Caco-2 (cell line): Measurements from ENCODE around the gene ITPR1. TPM values are rescaled to one million over a fixed set of nuclear protein-coding genes. Genes with fewer than 3 reads are reported as not detected.

Source experiments
- BruUV-seq: library from RNA; stranded (reverse); fragments of 400-500 nt; replicated peaks from 2 replicates; lab custom pipeline; 2021; lab: Mats Ljungman, UMichigan
- CTCF ChIA-PET: fragments of 300-600 bp; sonication (Branson Sonifier 250); formaldehyde crosslinking; loops from one replicate; lab custom pipeline; 2022; ENCODE audit warnings: antibody characterized with exemption; lab: Charles Lee
- POLR2A ChIA-PET: fragments of 300-600 bp; sonication (Branson Sonifier 250); formaldehyde crosslinking; loops from one replicate; lab custom pipeline; 2022; ENCODE audit warnings: antibody characterized with exemption; lab: Charles Lee
- DNase-seq, 2 experiments: peaks; one replicate each; pipeline versions ENCODE4 v3.0.0 to v3.0.0-alpha.2; 2020 to 2022
- H3K27me3 ChIP-seq: replicated peaks from 2 replicates; pipeline ENCODE4 v1.6.0; 2011; ENCODE audit warnings: low read length; ENCODE audit not compliant: control insufficient read depth, insufficient read depth
- H3K36me3 ChIP-seq: 2 replicates; pipeline ENCODE4 v1.5.1; 2011; ENCODE audit warnings: low read length; ENCODE audit not compliant: control insufficient read depth, insufficient read depth
- H3K4me1 ChIP-seq: fragments of 250-450 bp; sonication (Bioruptor Pico); 2 replicates; pipeline ENCODE4 v1.5.1; 2020; ENCODE audit warnings: mild to moderate bottlenecking
- H3K4me3 ChIP-seq: 2 replicates; pipeline ENCODE4 v1.5.1; 2011; ENCODE audit warnings: low read depth, mild to moderate bottlenecking, control low read depth, low read length
- H3K9me3 ChIP-seq: fragments of 250-450 bp; sonication (Bioruptor Pico); 2 replicates; pipeline ENCODE4 v1.5.1; 2020; ENCODE audit warnings: mild to moderate bottlenecking, moderate library complexity
- H3K27ac Mint-ChIP-seq: one replicate; pipeline ENCODE4 v1.8.0; 2022; ENCODE audit warnings: mixed read lengths; ENCODE audit not compliant: unreplicated experiment
- H3K27me3 Mint-ChIP-seq: one replicate; pipeline ENCODE4 v1.8.0; 2022; ENCODE audit warnings: mixed read lengths; ENCODE audit not compliant: insufficient read depth, unreplicated experiment
- H3K36me3 Mint-ChIP-seq: one replicate; pipeline ENCODE4 v1.8.0; 2022; ENCODE audit warnings: mild to moderate bottlenecking, mixed read lengths; ENCODE audit not compliant: insufficient read depth, unreplicated experiment
- H3K4me1 Mint-ChIP-seq: one replicate; pipeline ENCODE4 v1.8.0; 2022; ENCODE audit warnings: low read depth, mixed read lengths; ENCODE audit not compliant: unreplicated experiment
- H3K4me3 Mint-ChIP-seq: one replicate; pipeline ENCODE4 v1.8.0; 2022; ENCODE audit warnings: mild to moderate bottlenecking, moderate library complexity, mixed read lengths; ENCODE audit not compliant: unreplicated experiment
- H3K9me3 Mint-ChIP-seq: one replicate; pipeline ENCODE4 v1.8.0; 2022; ENCODE audit warnings: mixed read lengths; ENCODE audit not compliant: unreplicated experiment
- intact Hi-C: fragments of 100-400 bp; cut with micrococcal nuclease; formaldehyde crosslinking; loops from one replicate; pipeline ENCODE4 v1.10.0; 2022; ENCODE audit not compliant: unreplicated experiment
- total RNA-seq: library from RNA; stranded (reverse); gene quantifications from 2 replicates; pipeline ENCODE4 v1.2.3, GENCODE V29; 2022
- TF ChIP-seq, protein P1 (sequence below), 2 experiments: fragments of 200-600 bp in 1 of 2; IDR thresholded peaks; 1 replicate in 1 of 2; 2 replicates in 1 of 2; pipeline versions ENCODE4 v1.5.1 to v1.8.0; 2011 to 2022; ENCODE audit warnings: antibody characterized with exemption in 1 of 2, control low read depth in 1 of 2, inconsistent platforms in 1 of 2, low read depth in 1 of 2, low read length in 1 of 2, mild to moderate bottlenecking in 1 of 2, moderate library complexity in 1 of 2; ENCODE audit not compliant: insufficient read depth in 1 of 2, severe bottlenecking in 1 of 2, unreplicated experiment in 1 of 2

The ITPR1 gene
- total RNA-seq, 1 experiment from 2014 or later: 10.4 TPM

- H3K27me3 Mint-ChIP-seq: no peaks in the 10 kb centered on the region
- CTCF ChIA-PET: no interaction called here
Measured at GRCh38 chr3:4522947-4523346, 29.8 kb downstream of the ITPR1 start.

DNA sequence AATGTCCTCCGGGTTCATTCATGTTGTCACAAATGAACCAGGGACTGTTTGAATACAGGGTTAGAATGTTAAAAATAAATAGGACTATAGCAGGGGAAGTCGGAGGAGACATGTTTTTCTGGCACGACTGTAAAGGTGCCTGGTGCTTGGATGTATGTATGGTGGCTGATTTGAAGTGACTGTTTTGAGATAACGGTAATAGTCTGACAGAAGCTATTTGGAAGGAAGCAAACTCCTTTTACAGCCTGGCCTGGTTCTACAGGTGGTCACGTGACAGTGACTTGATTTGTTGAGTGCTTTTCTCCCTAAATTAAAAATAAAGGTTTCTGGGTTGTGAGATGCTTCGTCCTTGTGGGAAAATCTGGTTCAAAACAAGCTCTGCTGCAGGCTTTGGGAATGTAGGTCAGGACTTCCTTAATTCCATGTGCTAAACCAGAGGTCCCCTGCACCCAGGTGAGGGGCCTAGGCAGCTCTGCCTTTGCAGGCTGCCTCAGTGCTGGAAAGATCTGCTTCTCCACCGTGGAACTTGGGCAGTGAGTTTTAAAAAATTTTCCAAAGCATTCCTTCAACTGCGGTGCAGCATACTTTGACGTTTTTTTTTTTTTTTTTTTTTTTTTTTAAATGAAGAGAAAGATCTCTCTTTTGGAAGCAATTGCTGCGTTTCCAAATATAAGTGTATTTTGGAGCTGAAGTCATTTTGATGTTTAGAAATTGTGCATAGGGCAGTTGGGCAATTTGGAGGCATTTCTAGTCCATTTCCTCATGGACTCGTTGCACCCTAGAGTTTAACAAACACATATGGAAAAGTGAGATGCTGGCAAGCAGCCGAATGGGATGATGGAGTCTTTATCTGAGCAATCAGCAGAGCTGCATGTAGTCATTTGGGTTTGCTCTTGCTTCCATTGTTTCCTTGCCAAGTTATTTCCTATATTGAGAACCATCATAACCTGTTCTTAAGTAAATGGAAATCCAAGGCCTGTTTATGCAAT lies 30.9 kb downstream of the ITPR1 start:
- H3K4me3 Mint-ChIP-seq: no peak overlapping the region
- Histone ChIP-seq H3K4me3 (no peak overlapping the region), H3K9me3 (no peaks in the 10 kb centered on the region), H3K27me3 (no peaks in the 10 kb centered on the region), H3K4me1 (no peaks in the 10 kb centered on the region), H3K36me3 (no peaks in the 10 kb centered on the region)
- no peak overlapping the region for H3K27ac Mint-ChIP-seq
- no peaks in the 10 kb centered on the region for H3K4me1 Mint-ChIP-seq
- no peaks in the 10 kb centered on the region for H3K9me3 Mint-ChIP-seq
- ChIA-PET CTCF (no interaction called here), POLR2A (no interaction called here)
- intact Hi-C loops: no loop called here
- no peaks in the 10 kb centered on the region for H3K27me3 Mint-ChIP-seq
- no peaks in the 10 kb centered on the region for H3K36me3 Mint-ChIP-seq
- BruUV-seq: no TSS peak
- no peak for DNase-seq
- TF ChIP-seq, protein P1, sequence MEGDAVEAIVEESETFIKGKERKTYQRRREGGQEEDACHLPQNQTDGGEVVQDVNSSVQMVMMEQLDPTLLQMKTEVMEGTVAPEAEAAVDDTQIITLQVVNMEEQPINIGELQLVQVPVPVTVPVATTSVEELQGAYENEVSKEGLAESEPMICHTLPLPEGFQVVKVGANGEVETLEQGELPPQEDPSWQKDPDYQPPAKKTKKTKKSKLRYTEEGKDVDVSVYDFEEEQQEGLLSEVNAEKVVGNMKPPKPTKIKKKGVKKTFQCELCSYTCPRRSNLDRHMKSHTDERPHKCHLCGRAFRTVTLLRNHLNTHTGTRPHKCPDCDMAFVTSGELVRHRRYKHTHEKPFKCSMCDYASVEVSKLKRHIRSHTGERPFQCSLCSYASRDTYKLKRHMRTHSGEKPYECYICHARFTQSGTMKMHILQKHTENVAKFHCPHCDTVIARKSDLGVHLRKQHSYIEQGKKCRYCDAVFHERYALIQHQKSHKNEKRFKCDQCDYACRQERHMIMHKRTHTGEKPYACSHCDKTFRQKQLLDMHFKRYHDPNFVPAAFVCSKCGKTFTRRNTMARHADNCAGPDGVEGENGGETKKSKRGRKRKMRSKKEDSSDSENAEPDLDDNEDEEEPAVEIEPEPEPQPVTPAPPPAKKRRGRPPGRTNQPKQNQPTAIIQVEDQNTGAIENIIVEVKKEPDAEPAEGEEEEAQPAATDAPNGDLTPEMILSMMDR (IDR thresholded peaks at IDR 0.05; ENCODE audit: insufficient read depth in 1 of 2, low read depth in 1 of 2, low read length in 1 of 2, severe bottlenecking in 1 of 2, unreplicated experiment in 1 of 2): no peak

More at GRCh38 chr3:4522947-4523346, 29.8 kb downstream of the ITPR1 start:
- Mint-ChIP-seq H3K4me1 (no peaks in the 10 kb centered on the region), H3K27ac (no peak overlapping the region), H3K4me3 (no peak overlapping the region), H3K36me3 (no peaks in the 10 kb centered on the region), H3K9me3 (no peaks in the 10 kb centered on the region)
- intact Hi-C loops: no loop called here
- Histone ChIP-seq H3K4me1 (no peaks in the 10 kb centered on the region), H3K36me3 (no peaks in the 10 kb centered on the region), H3K27me3 (no peaks in the 10 kb centered on the region), H3K4me3 (no peak overlapping the region), H3K9me3 (no peaks in the 10 kb centered on the region)
- TF ChIP-seq, protein P1 (IDR thresholded peaks at IDR 0.05; ENCODE audit: insufficient read depth in 1 of 2, low read depth in 1 of 2, low read length in 1 of 2, severe bottlenecking in 1 of 2, unreplicated experiment in 1 of 2): no peak
- BruUV-seq: no TSS peak
- POLR2A ChIA-PET: no interaction called here
- DNase-seq: no peak

GRCh38 chr3:4525560-4526223 lies 32.5 kb downstream of the ITPR1 start:
- no peaks in the 10 kb centered on the region for H3K27me3 ChIP-seq
- no peak overlapping the region for H3K4me3 ChIP-seq
- H3K4me3 Mint-ChIP-seq: no peak overlapping the region
- no peak for DNase-seq
- no peaks in the 10 kb centered on the region for H3K4me1 Mint-ChIP-seq
- intact Hi-C loops: no loop called here
- POLR2A ChIA-PET: no interaction called here
- H3K4me1 ChIP-seq: no peaks in the 10 kb centered on the region
- TF ChIP-seq, protein P1 (IDR thresholded peaks at IDR 0.05; ENCODE audit: insufficient read depth in 1 of 2, low read depth in 1 of 2, low read length in 1 of 2, severe bottlenecking in 1 of 2, unreplicated experiment in 1 of 2): no peak
- no peaks in the 10 kb centered on the region for H3K27me3 Mint-ChIP-seq
- no peaks in the 10 kb centered on the region for H3K9me3 Mint-ChIP-seq
- H3K36me3 ChIP-seq: no peaks in the 10 kb centered on the region
- no peaks in the 10 kb centered on the region for H3K9me3 ChIP-seq
- no peaks in the 10 kb centered on the region for H3K36me3 Mint-ChIP-seq
- no peak overlapping the region for H3K27ac Mint-ChIP-seq
- no TSS peak for BruUV-seq
- CTCF ChIA-PET: no interaction called here
